Peyer's patch (tissue), 4 donors: Measurements from ENCODE around the gene FAM163A.

ENCODE experiments used
- CTCF ChIP-seq, 6 experiments: fragments of 450-650 bp in 4 of 6; fragments of 200-600 bp in 2 of 6; sonication (generic) in 1 of 6; IDR thresholded peaks; one replicate each; pipeline ENCODE4 v1.5.1; 2017 to 2019; ENCODE audit warnings: antibody characterized with exemption in 6 of 6, mild to moderate bottlenecking in 3 of 6, moderate library complexity in 1 of 6
- POLR2A ChIP-seq, 2 donors: fragments of 450-650 bp; IDR thresholded peaks; one replicate each; pipeline ENCODE4 v1.5.1; 2017; ENCODE audit warnings: antibody characterized with exemption in 2 of 2, mild to moderate bottlenecking in 2 of 2, moderate library complexity in 2 of 2

DNA sequence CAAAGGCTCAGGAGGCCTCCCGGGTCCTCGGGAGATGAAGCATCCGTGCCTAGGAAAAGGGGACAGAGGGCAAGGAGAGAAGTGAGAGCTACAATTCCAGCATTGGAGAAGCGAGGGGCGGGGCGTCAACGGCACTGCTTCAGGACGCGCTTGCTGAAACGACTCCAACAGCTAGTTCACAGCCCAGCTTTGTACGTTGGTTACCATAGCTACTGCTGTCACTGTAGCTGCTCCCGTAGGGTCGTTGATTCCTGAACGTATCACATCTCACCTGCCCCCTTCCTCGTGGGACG is 71.4 kb downstream of the FAM163A start:
- no peak for TF ChIP-seq CTCF (IDR thresholded peaks at IDR 0.05)
- no peak for TF ChIP-seq POLR2A (IDR thresholded peaks at IDR 0.05)
